ENCODE results near the gene PSMA3. TPM values are rescaled to one million over a fixed set of nuclear protein-coding genes. Genes with fewer than 3 reads are reported as not detected.

The PSMA3 gene
- total and polyA plus RNA-seq, 10 of the 15 experiments (the other 5 are each of a cell fraction or from before 2014, with no cell fraction given) = 142 to 936 (median 400) TPM

- FAIRE-seq (no peak), DNase-seq (ENCODE audit: low read depth, low spot score) (no peak), ATAC-seq (no peak)
- POLR2A ChIA-PET = interaction anchor here (0.5 to 1.4 kb wide), 3 partner anchors 13 to 33 kb away, joined by 3 to 4 read pairs (median 4); no protein-coding TSS in a partner anchor
- Histone ChIP-seq H3K9me3 (replicated peaks; ENCODE audit: control insufficient read depth, insufficient read depth, low read length) (no peaks in the 10 kb centered on the region), H3K9ac (ENCODE audit: control insufficient read depth, insufficient read depth, low read length) (no peak overlapping the region), H3K4me3 (no peak overlapping the region), H3K36me3 (ENCODE audit: control insufficient read depth in 2 of 2, insufficient read depth in 2 of 2, low read length in 1 of 2) (peaks cover 7 to 35% of the 10 kb centered on the region in 2 experiments), H4K20me1 (ENCODE audit: control insufficient read depth, insufficient read depth) (no peaks in the 10 kb centered on the region), H2AFZ (ENCODE audit: control insufficient read depth, low read depth, low read length) (no peak overlapping the region), H3K79me2 (ENCODE audit: control insufficient read depth, insufficient read depth, low read length) (no peaks in the 10 kb centered on the region), H3K27me3 (replicated peaks in 1 of 2; ENCODE audit: control insufficient read depth in 2 of 2, insufficient read depth in 2 of 2, low read length in 1 of 2) (no peaks in the 10 kb centered on the region), H3K4me2 (ENCODE audit: control insufficient read depth, insufficient read depth) (no peak overlapping the region), H3K27ac (ENCODE audit: control insufficient read depth, insufficient read depth) (no peak overlapping the region), H3K4me1 (ENCODE audit: control insufficient read depth, insufficient read depth, low read length) (no peaks in the 10 kb centered on the region)
- SMC1A ChIA-PET (ENCODE audit: uncharacterized antibody, unreplicated experiment) = interaction anchor here (0.9 to 3.4 kb wide), 3 partner anchors 12 to 63 kb away, joined by 3 to 16 read pairs (median 3); no protein-coding TSS in a partner anchor
- CTCF ChIA-PET = no interaction called here
- intact Hi-C loops (cut with micrococcal nuclease; ENCODE audit: unreplicated experiment) = no loop called here
- RAD21 ChIA-PET (ENCODE audit: unreplicated experiment) = no interaction called here
- TF ChIP-seq SMC3 (IDR thresholded peaks at IDR 0.05; ENCODE audit: borderline replicate concordance, low read length) = no peak
- TF ChIP-seq MEF2A (IDR thresholded peaks at IDR 0.05; ENCODE audit: insufficient read depth, low read depth, low read length) = no peak
- no peak for TF ChIP-seq SREBF1 (IDR thresholded peaks at IDR 0.05; ENCODE audit: low read length)
- TF ChIP-seq ZNF217 (IDR thresholded peaks at IDR 0.05) = no peak
- no peak for TF ChIP-seq MLLT1 (IDR thresholded peaks at IDR 0.05)
- no TSS peak for BruUV-seq (replicated peaks)
- in situ Hi-C loops (cut with MboI) = no loop called here
Observed at GRCh38 chr14:58265401-58265800, 20.8 kb downstream of the PSMA3 start.

GRCh38 chr14:58270628-58271027 is 26.0 kb downstream of the PSMA3 start:
- POLR2A ChIA-PET = no interaction called here
- Histone ChIP-seq H3K9ac (ENCODE audit: control insufficient read depth, insufficient read depth, low read length) (no peak overlapping the region), H4K20me1 (ENCODE audit: control insufficient read depth, insufficient read depth) (no peaks in the 10 kb centered on the region), H3K9me3 (replicated peaks; ENCODE audit: control insufficient read depth, insufficient read depth, low read length) (no peaks in the 10 kb centered on the region), H3K27me3 (replicated peaks in 1 of 2; ENCODE audit: control insufficient read depth in 2 of 2, insufficient read depth in 2 of 2, low read length in 1 of 2) (no peaks in the 10 kb centered on the region), H3K4me2 (ENCODE audit: control insufficient read depth, insufficient read depth) (no peak overlapping the region), H2AFZ (ENCODE audit: control insufficient read depth, low read depth, low read length) (no peak overlapping the region), H3K4me1 (ENCODE audit: control insufficient read depth, insufficient read depth, low read length) (no peaks in the 10 kb centered on the region), H3K4me3 (no peak overlapping the region), H3K27ac (ENCODE audit: control insufficient read depth, insufficient read depth) (no peak overlapping the region; the same call in 1 of the 2 replicates), H3K36me3 (ENCODE audit: control insufficient read depth in 2 of 2, insufficient read depth in 2 of 2, low read length in 1 of 2) (peaks cover 0 to 34% of the 10 kb centered on the region in 2 experiments), H3K79me2 (ENCODE audit: control insufficient read depth, insufficient read depth, low read length) (peaks cover 4% of the 10 kb centered on the region)
- no TSS peak for BruUV-seq (replicated peaks)
- intact Hi-C loops (cut with micrococcal nuclease; ENCODE audit: unreplicated experiment) (no loop called here), in situ Hi-C loops (cut with MboI) (no loop called here)
- FAIRE-seq (no peak), ATAC-seq (no peak), DNase-seq (ENCODE audit: low read depth, low spot score) (no peak)
- CTCF ChIA-PET = interaction anchor here (0.8 kb wide), 1 partner anchor 24 kb away, joined by 3 read pairs; no protein-coding TSS in a partner anchor
- TF ChIP-seq ELK1 (IDR thresholded peaks at IDR 0.05; ENCODE audit: low read depth, low read length) (no peak), DPF2 (IDR thresholded peaks at IDR 0.05) (no peak)
- WGBS (ENCODE audit: insufficient coverage, insufficient replicate concordance, low lambda C conversion rate, missing lambda C conversion rate) = 39% methylated on average over 2 of the region's 2 CpGs
- RAD21 ChIA-PET (ENCODE audit: unreplicated experiment) = interaction anchor here (1.0 kb wide), 1 partner anchor 27 kb away, joined by 3 read pairs; the partner anchor contains the start of gene ARID4A
- SMC1A ChIA-PET (ENCODE audit: uncharacterized antibody, unreplicated experiment) = no interaction called here
